BLaER1 treated with 17β-estradiol and CSF1 and Interleukin-3, amounts not matched to agents 10 nM and 100 nM (cell line): ENCODE results near the gene DELE1.

Source experiments
- H3K27ac ChIP-seq, 11 experiments: shearing (Covaris generic); formaldehyde crosslinking; 2 replicates each; pipeline ENCODE4 v1.8.1; 2022
- H3K27me3 ChIP-seq, 11 experiments: shearing (Covaris generic); formaldehyde crosslinking; 2 replicates each; pipeline ENCODE4 v1.8.1; 2022
- H3K36me3 ChIP-seq, 11 experiments: shearing (Covaris generic); formaldehyde crosslinking; 2 replicates each; pipeline ENCODE4 v1.8.1; 2022
- H3K4me1 ChIP-seq, 10 experiments: shearing (Covaris generic); formaldehyde crosslinking; 2 replicates each; pipeline ENCODE4 v1.8.1; 2022
- H3K4me2 ChIP-seq, 11 experiments: shearing (Covaris generic); formaldehyde crosslinking; 2 replicates each; pipeline ENCODE4 v1.8.1; 2022
- H3K4me3 ChIP-seq, 10 experiments: shearing (Covaris generic); formaldehyde crosslinking; 2 replicates each; pipeline ENCODE4 v1.8.1; 2022
- H3K9ac ChIP-seq, 11 experiments: shearing (Covaris generic); formaldehyde crosslinking; 2 replicates each; pipeline ENCODE4 v1.8.1; 2022
- H3K9me3 ChIP-seq, 11 experiments: shearing (Covaris generic); formaldehyde crosslinking; replicated peaks in 1 of 11; 2 replicates each; pipeline ENCODE4 v1.8.1; 2022
- H4K20me1 ChIP-seq, 11 experiments: shearing (Covaris generic); formaldehyde crosslinking; 2 replicates each; pipeline ENCODE4 v1.8.1; 2022
- Cebpa-rat ChIP-seq, 11 experiments: shearing (Covaris generic); IDR thresholded peaks; 2 replicates each; pipeline ENCODE4 v1.8.1; 2022

Gene DELE1

GRCh38 chr5:141929398-141930058, 5.9 kb downstream of the DELE1 start:
- H3K4me2 ChIP-seq: no peak overlapping the region
- TF ChIP-seq Cebpa-rat (IDR thresholded peaks at IDR 0.05): no peak
- no peak overlapping the region for H3K9ac ChIP-seq
- H3K4me1 ChIP-seq: peaks cover 3 to 35% (median 10%) of the 10 kb centered on the region in 10 experiments
- no peaks in the 10 kb centered on the region for H3K27me3 ChIP-seq
- H3K9me3 ChIP-seq: no peaks in the 10 kb centered on the region
- no peak overlapping the region for H3K27ac ChIP-seq
- peaks cover under 1 to 65% (median 29%) of the 10 kb centered on the region in 11 experiments; a peak in 16 of 22 replicates for H4K20me1 ChIP-seq
- no peak overlapping the region for H3K4me3 ChIP-seq
- H3K36me3 ChIP-seq: peaks cover 93 to 100% (median 96%) of the 10 kb centered on the region in 11 experiments

- no peak overlapping the region for H3K9ac ChIP-seq
- TF ChIP-seq Cebpa-rat (IDR thresholded peaks at IDR 0.05): no peak
- H3K4me1 ChIP-seq: peaks cover 0 to 18% (median 6%) of the 10 kb centered on the region in 10 experiments; a peak in 7 of 20 replicates
- H3K27me3 ChIP-seq: no peaks in the 10 kb centered on the region
- H3K4me2 ChIP-seq: no peak overlapping the region
- H4K20me1 ChIP-seq: peaks cover 0 to 75% (median 22%) of the 10 kb centered on the region in 11 experiments; a peak in 15 of 22 replicates
- H3K9me3 ChIP-seq: no peaks in the 10 kb centered on the region
- no peak overlapping the region for H3K27ac ChIP-seq
- H3K36me3 ChIP-seq: peaks cover 98 to 100% (median 100%) of the 10 kb centered on the region in 11 experiments
- H3K4me3 ChIP-seq: no peak overlapping the region
Observed at GRCh38 chr5:141931694-141932093, 8.0 kb downstream of the DELE1 start.

- Histone ChIP-seq H3K4me3 (no peak overlapping the region), H4K20me1 (peaks cover 0 to 67% (median 14%) of the 10 kb centered on the region in 11 experiments; a peak in 13 of 22 replicates), H3K4me2 (no peak overlapping the region), H3K36me3 (peaks cover 96 to 100% (median 99%) of the 10 kb centered on the region in 11 experiments), H3K9ac (no peak overlapping the region), H3K27me3 (no peaks in the 10 kb centered on the region), H3K9me3 (no peaks in the 10 kb centered on the region), H3K27ac (no peak overlapping the region), H3K4me1 (peaks cover 0 to 9% (median 0%) of the 10 kb centered on the region in 10 experiments; a peak in 2 of 20 replicates)
- TF ChIP-seq Cebpa-rat (IDR thresholded peaks at IDR 0.05): no peak
Observed at GRCh38 chr5:141933151-141933550, 9.5 kb downstream of the DELE1 start.

GRCh38 chr5:141934099-141934844, 10.6 kb downstream of the DELE1 start:
- Histone ChIP-seq H3K27ac (no peak overlapping the region), H3K27me3 (no peaks in the 10 kb centered on the region), H4K20me1 (peaks cover 0 to 69% (median 16%) of the 10 kb centered on the region in 11 experiments; a peak in 12 of 22 replicates), H3K4me1 (peaks cover 0 to 20% (median 0%) of the 10 kb centered on the region in 10 experiments; a peak in 5 of 20 replicates), H3K9ac (no peak overlapping the region), H3K4me3 (no peak overlapping the region), H3K4me2 (no peak overlapping the region), H3K9me3 (no peaks in the 10 kb centered on the region), H3K36me3 (peaks cover 96 to 100% (median 99%) of the 10 kb centered on the region in 11 experiments)
- no peak for TF ChIP-seq Cebpa-rat (IDR thresholded peaks at IDR 0.05)

GRCh38 chr5:141935538-141935937, 11.9 kb downstream of the DELE1 start:
- Histone ChIP-seq H3K36me3 (peaks cover 90 to 100% (median 98%) of the 10 kb centered on the region in 11 experiments), H3K9ac (no peak overlapping the region), H3K27ac (no peak overlapping the region), H3K9me3 (no peaks in the 10 kb centered on the region), H4K20me1 (peaks cover 0 to 57% (median 14%) of the 10 kb centered on the region in 11 experiments; a peak in 12 of 22 replicates), H3K27me3 (no peaks in the 10 kb centered on the region), H3K4me2 (no peak overlapping the region), H3K4me3 (no peak overlapping the region), H3K4me1 (peaks cover 4 to 32% (median 6%) of the 10 kb centered on the region in 10 experiments)
- no peak for TF ChIP-seq Cebpa-rat (IDR thresholded peaks at IDR 0.05)

GRCh38 chr5:141940695-141941271, 17.1 kb downstream of the DELE1 start:
- peak overlapping the region in 6 of 11 experiments; percentile 9 to 73 (median 64); a peak in 10 of 22 replicates for H3K27ac ChIP-seq
- H3K27me3 ChIP-seq: no peaks in the 10 kb centered on the region
- peak overlapping the region in 1 of 10 experiments; percentile 22; a peak in 1 of 20 replicates for H3K4me3 ChIP-seq
- H3K4me1 ChIP-seq: peaks cover 27 to 84% (median 34%) of the 10 kb centered on the region in 10 experiments
- H3K36me3 ChIP-seq: peaks cover 38 to 52% (median 47%) of the 10 kb centered on the region in 11 experiments
- H3K9me3 ChIP-seq: no peaks in the 10 kb centered on the region
- H4K20me1 ChIP-seq: peaks cover 0 to 22% (median 5%) of the 10 kb centered on the region in 11 experiments; a peak in 8 of 22 replicates
- H3K4me2 ChIP-seq: peak overlapping the region; percentile 11 to 93 (median 64); a peak in 21 of 22 replicates
- H3K9ac ChIP-seq: peak overlapping the region in 4 of 11 experiments; percentile 1 to 71 (median 44); a peak in 5 of 22 replicates
- TF ChIP-seq Cebpa-rat (IDR thresholded peaks at IDR 0.05): no peak

GRCh38 chr5:141941307-141941706, 17.6 kb downstream of the DELE1 start:
- H3K27ac ChIP-seq: peak overlapping the region in 6 of 11 experiments; percentile 9 to 73 (median 64); a peak in 10 of 22 replicates
- H3K4me2 ChIP-seq: peak overlapping the region; percentile 11 to 93 (median 64); a peak in 21 of 22 replicates

GRCh38 chr5:141941779-141942178, 18.1 kb downstream of the DELE1 start:
- Histone ChIP-seq H3K27ac (peak overlapping the region in 5 of 11 experiments; percentile 3 to 73 (median 70); a peak in 4 of 22 replicates), H3K27me3 (no peaks in the 10 kb centered on the region), H3K9me3 (no peaks in the 10 kb centered on the region), H4K20me1 (peaks cover 0 to 12% (median 5%) of the 10 kb centered on the region in 11 experiments; a peak in 7 of 22 replicates), H3K9ac (peak overlapping the region in 4 of 11 experiments; percentile 16 to 71 (median 26); a peak in 2 of 22 replicates), H3K36me3 (peaks cover 28 to 42% (median 37%) of the 10 kb centered on the region in 11 experiments), H3K4me1 (peaks cover 27 to 88% (median 41%) of the 10 kb centered on the region in 10 experiments), H3K4me3 (no peak overlapping the region), H3K4me2 (peak overlapping the region; percentile 51 to 93 (median 64))
- no peak for TF ChIP-seq Cebpa-rat (IDR thresholded peaks at IDR 0.05)

More at GRCh38 chr5:141941307-141941706, 17.6 kb downstream of the DELE1 start:
- Histone ChIP-seq H4K20me1 (peaks cover 0 to 16% (median 5%) of the 10 kb centered on the region in 11 experiments; a peak in 7 of 22 replicates), H3K9me3 (no peaks in the 10 kb centered on the region), H3K36me3 (peaks cover 33 to 47% (median 42%) of the 10 kb centered on the region in 11 experiments), H3K27me3 (no peaks in the 10 kb centered on the region), H3K4me1 (peaks cover 27 to 88% (median 39%) of the 10 kb centered on the region in 10 experiments), H3K4me3 (no peak overlapping the region), H3K9ac (peak overlapping the region in 4 of 11 experiments; percentile 1 to 71 (median 44); a peak in 4 of 22 replicates)
- no peak for TF ChIP-seq Cebpa-rat (IDR thresholded peaks at IDR 0.05)
